ENCODE data around the gene PCK2.

DNA sequence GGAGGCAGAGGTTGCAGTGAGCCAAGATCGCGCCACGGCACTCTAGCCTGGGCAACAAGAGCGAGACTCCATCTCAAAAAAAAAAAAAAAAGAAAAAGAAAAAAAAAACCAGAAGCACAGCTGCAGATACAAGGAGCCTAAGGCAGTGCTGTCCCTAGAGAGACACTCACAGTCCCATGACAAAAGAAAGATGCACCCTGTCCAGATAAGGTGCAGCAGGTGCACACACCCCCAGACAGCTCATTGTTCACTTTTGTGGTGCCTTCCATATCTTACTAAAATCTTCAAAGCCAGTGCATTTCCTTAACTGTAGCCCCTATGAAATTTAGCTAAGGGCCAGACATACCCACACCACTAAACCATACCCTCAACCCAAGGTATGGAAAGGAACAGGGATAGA, 28.3 kb downstream of the PCK2 start:
- no peak for TF ChIP-seq POLR2A (IDR thresholded peaks at IDR 0.05; ENCODE audit: control extremely low read depth in 1 of 2, low read depth in 2 of 2, low read length in 2 of 2)
- TF ChIP-seq SP1 (IDR thresholded peaks at IDR 0.05; ENCODE audit: low read depth, low read length): no peak
- TF ChIP-seq, protein P1, sequence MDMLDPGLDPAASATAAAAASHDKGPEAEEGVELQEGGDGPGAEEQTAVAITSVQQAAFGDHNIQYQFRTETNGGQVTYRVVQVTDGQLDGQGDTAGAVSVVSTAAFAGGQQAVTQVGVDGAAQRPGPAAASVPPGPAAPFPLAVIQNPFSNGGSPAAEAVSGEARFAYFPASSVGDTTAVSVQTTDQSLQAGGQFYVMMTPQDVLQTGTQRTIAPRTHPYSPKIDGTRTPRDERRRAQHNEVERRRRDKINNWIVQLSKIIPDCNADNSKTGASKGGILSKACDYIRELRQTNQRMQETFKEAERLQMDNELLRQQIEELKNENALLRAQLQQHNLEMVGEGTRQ (IDR thresholded peaks at IDR 0.05; ENCODE audit: low read length): no peak
- TF ChIP-seq YY1 (IDR thresholded peaks at IDR 0.05; ENCODE audit: low read depth, low read length): no peak
- TF ChIP-seq MAFK (IDR thresholded peaks at IDR 0.05; ENCODE audit: low read depth, low read length): no peak
- TF ChIP-seq RAD21 (IDR thresholded peaks at IDR 0.05 in 1 of 2, conservative IDR thresholded peaks at IDR 0.05 in 1 of 2; ENCODE audit: low read depth in 2 of 2, low read length in 2 of 2): no peak
- TF ChIP-seq EP300 (IDR thresholded peaks at IDR 0.05; ENCODE audit: borderline replicate concordance in 1 of 2, low read depth in 2 of 2, low read length in 2 of 2): no peak
- no peak for TF ChIP-seq POLR2AphosphoS5 (IDR thresholded peaks at IDR 0.05; ENCODE audit: low read depth, low read length)
- TF ChIP-seq, protein P2, sequence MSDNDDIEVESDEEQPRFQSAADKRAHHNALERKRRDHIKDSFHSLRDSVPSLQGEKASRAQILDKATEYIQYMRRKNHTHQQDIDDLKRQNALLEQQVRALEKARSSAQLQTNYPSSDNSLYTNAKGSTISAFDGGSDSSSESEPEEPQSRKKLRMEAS (IDR thresholded peaks at IDR 0.05): no peak
- no peak for TF ChIP-seq CHD2 (IDR thresholded peaks at IDR 0.05; ENCODE audit: low read length)
- TF ChIP-seq, protein P3, sequence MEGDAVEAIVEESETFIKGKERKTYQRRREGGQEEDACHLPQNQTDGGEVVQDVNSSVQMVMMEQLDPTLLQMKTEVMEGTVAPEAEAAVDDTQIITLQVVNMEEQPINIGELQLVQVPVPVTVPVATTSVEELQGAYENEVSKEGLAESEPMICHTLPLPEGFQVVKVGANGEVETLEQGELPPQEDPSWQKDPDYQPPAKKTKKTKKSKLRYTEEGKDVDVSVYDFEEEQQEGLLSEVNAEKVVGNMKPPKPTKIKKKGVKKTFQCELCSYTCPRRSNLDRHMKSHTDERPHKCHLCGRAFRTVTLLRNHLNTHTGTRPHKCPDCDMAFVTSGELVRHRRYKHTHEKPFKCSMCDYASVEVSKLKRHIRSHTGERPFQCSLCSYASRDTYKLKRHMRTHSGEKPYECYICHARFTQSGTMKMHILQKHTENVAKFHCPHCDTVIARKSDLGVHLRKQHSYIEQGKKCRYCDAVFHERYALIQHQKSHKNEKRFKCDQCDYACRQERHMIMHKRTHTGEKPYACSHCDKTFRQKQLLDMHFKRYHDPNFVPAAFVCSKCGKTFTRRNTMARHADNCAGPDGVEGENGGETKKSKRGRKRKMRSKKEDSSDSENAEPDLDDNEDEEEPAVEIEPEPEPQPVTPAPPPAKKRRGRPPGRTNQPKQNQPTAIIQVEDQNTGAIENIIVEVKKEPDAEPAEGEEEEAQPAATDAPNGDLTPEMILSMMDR (IDR thresholded peaks at IDR 0.05; ENCODE audit: control extremely low read depth in 1 of 3, insufficient read depth in 1 of 3, low read depth in 1 of 3, low read length in 3 of 3): no peak
- TF ChIP-seq SIRT6 (IDR thresholded peaks at IDR 0.05; ENCODE audit: low read length): no peak
- no peak for TF ChIP-seq RBBP5 (IDR thresholded peaks at IDR 0.05; ENCODE audit: borderline replicate concordance, low read depth, low read length)

All from H1 (cell line).